Astrocyte of the cerebellum (primary cell): ENCODE results near the gene EXOC5.
"Not testable (repeated sequence)": the region's sequence is repeated elsewhere in the genome, so short reads cannot be mapped to it uniquely, and the experiment has no call there.

ENCODE experiments used
- DNase-seq: peaks from one replicate; pipeline ENCODE4 v3.0.0-alpha.2; 2011; ENCODE audit warnings: low read depth
- H3K4me3 ChIP-seq: 2 replicates; pipeline ENCODE4 v1.5.1; 2011; ENCODE audit warnings: mild to moderate bottlenecking, low read depth, low read length, moderate library complexity
- CTCF ChIP-seq: IDR thresholded peaks from 2 replicates; pipeline ENCODE4 v1.5.1; 2012; ENCODE audit warnings: low read length, low read depth, moderate library complexity, mild to moderate bottlenecking; ENCODE audit errors: missing control alignments
- in situ Hi-C: cut with HindIII; loops from 2 replicates; pipeline ENCODE4 v1.10.0; 2017; ENCODE audit warnings: low sequenced_read_pairs

Gene EXOC5

GRCh38 chr14:57261604-57262003 is 7.1 kb downstream of the EXOC5 start:
- H3K4me3 ChIP-seq, result no peak overlapping the region
- no peak for TF ChIP-seq CTCF
- in situ Hi-C loops, result no loop called here
- no peak for DNase-seq

DNA sequence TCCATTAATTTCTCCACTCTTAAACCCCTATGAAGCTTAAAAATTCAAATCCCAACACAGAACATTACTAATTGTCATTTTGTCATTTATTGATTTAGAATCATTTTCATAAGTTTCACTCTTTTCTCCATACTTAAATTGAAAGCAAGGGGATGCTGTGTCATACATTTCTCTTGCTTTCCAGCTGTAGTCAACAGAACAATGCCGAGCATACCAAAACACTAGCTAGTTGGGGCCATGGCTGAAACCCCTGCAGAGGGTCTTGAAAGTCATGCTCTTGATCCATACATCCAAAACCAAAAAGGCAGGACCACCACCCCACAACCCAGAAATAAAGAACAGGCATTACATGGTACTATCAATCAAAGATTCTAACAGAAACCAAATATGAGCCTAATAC is 9.0 kb downstream of the EXOC5 start:
- no peak for TF ChIP-seq CTCF
- DNase-seq, result no peak
- in situ Hi-C loops, result no loop called here
- no peak overlapping the region for H3K4me3 ChIP-seq

DNA sequence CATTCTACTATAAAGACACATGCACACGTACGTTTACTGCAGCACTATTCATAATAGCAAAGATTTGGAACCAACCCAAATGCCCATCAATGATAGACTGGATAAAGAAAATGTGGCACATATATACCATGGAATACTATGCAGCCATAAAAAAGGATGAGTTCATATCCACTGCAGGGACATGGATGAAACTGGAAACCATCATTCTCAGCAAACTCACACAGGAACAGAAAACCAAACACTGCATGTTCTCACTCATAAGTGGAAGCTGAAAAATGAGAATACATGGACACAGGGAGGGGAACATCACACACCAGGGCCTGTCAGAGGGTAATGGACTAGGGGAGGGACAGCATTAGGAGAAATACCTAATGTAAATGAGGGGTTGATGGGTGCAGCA is 10.5 kb downstream of the EXOC5 start:
- in situ Hi-C loops, DNase-seq, H3K4me3 ChIP-seq: not testable (repeated sequence)

GRCh38 chr14:57254884-57255283 is 13.8 kb downstream of the EXOC5 start:
- no peak for TF ChIP-seq CTCF
- no peak for DNase-seq
- no peak overlapping the region for H3K4me3 ChIP-seq
- in situ Hi-C loops, result no loop called here

- no peak for TF ChIP-seq CTCF
- in situ Hi-C loops, result no loop called here
- H3K4me3 ChIP-seq, result no peak overlapping the region
- no peak for DNase-seq
Measured at GRCh38 chr14:57246933-57247657, 21.6 kb downstream of the EXOC5 start.

DNA sequence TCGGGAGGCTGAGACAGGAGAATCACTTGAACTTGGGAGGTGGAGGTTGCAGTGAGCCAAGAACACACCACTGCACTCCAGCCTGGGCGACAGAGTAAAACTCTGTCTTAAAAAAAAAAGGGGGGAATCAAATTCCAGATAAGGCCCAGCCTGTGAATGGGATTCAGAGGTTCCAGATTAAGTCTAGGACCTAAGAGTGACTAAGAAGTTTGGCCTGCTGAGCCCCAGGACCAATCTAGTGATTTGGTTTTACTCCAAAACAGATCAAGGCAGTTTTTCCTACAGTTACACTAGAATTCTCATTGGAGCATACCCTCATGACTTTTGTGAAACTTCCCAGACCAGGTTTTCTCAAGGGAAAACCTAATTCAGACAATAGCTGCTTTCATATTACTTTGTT is 22.8 kb downstream of the EXOC5 start:
- DNase-seq, result no peak
- no peak for TF ChIP-seq CTCF
- in situ Hi-C loops, result no loop called here
- H3K4me3 ChIP-seq, result no peak overlapping the region

DNA sequence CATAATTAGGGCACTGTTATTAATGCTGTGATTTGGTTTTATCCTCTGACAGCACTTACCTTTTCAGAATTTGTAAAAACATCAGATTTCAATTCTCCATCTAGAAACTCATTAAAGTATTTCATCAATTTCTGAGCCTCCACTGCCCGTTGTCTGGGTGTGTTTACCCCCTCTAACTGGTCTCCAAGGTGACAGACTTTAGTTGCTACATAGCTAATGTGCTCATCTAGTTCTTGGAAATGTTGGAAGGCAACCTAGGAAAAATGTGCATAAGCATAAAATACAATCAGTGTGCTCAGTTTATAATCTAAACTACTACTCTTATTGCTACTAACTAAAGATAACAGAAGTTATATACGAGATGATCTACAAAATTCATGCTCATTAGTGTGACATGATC is 24.6 kb downstream of the EXOC5 start:
- DNase-seq, result peak; percentile 3
- TF ChIP-seq CTCF, result no peak
- H3K4me3 ChIP-seq, result no peak overlapping the region
- in situ Hi-C loops, result no loop called here
